ENCODE measurements around the gene GNAQ. TPM values are rescaled to one million over a fixed set of nuclear protein-coding genes. Genes with fewer than 3 reads are reported as not detected.

Gene GNAQ
- polyA plus RNA-seq, 1 of the 3 experiments (the other 2 are of a cell fraction): 20.9 TPM

DNA sequence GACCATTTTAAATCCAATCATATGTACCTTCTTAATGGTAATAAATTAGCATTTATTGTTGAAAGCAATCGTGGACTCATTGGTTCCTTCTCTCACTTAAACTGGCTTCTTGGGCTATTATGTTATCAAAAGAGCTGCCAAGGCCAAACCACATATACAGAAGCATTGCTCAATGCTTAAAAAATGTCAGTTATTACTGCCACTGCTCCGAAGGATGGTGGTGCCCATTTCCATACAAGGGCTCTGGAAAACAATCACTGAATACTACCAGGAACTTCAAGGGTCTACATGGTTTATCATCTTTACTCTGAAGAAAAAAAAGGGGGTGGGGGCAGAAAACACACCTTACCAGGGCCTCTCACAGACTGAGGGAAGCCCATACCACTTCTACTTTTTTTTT is 104.3 kb downstream of the GNAQ start:
- Histone ChIP-seq H3K27me3 (ENCODE audit: insufficient read depth) (no peaks in the 10 kb centered on the region), H3F3A (replicated peaks; ENCODE audit: insufficient read depth) (peaks cover 23% of the 10 kb centered on the region), H3K36me3 (replicated peaks in 1 of 2; ENCODE audit: control insufficient read depth in 1 of 2, insufficient read depth in 2 of 2, low read length in 1 of 2) (peaks cover 0 to 4% of the 10 kb centered on the region in 2 experiments), H3K9me2 (no peaks in the 10 kb centered on the region), H4K20me1 (ENCODE audit: insufficient read depth) (peaks cover 7% of the 10 kb centered on the region), H3K79me2 (ENCODE audit: insufficient read depth) (peaks cover 79% of the 10 kb centered on the region), H3K4me3 (ENCODE audit: low read depth in 2 of 2, low read length in 1 of 2) (no peak overlapping the region), H3K9me3 (no peaks in the 10 kb centered on the region), H3K27ac (ENCODE audit: low read depth in 2 of 2, low read length in 1 of 2) (peak overlapping the region; percentile 79 to 82), H3K4me1 (ENCODE audit: control insufficient read depth in 1 of 2, insufficient read depth in 2 of 2, low read depth in 1 of 2, low read length in 1 of 2) (peaks cover 35 to 36% of the 10 kb centered on the region in 2 experiments), H3K9ac (no peak overlapping the region; the same call in 1 of the 2 replicates), H2AFZ (ENCODE audit: low read depth) (no peak overlapping the region), H3K4me2 (peak overlapping the region; percentile 56)
- ChIA-PET POLR2A (no interaction called here), CTCF (interaction anchor here (1.4 kb wide), 1 partner anchor 30 kb away, joined by 3 read pairs; no protein-coding TSS in a partner anchor)
- no peak for DNase-seq
- WGBS (ENCODE audit: low lambda C conversion rate): 17% methylated on average over 2 of the region's 2 CpGs
- no peak for TF ChIP-seq FOXM1 (IDR thresholded peaks at IDR 0.05; ENCODE audit: low read depth)
- TF ChIP-seq, protein P1, sequence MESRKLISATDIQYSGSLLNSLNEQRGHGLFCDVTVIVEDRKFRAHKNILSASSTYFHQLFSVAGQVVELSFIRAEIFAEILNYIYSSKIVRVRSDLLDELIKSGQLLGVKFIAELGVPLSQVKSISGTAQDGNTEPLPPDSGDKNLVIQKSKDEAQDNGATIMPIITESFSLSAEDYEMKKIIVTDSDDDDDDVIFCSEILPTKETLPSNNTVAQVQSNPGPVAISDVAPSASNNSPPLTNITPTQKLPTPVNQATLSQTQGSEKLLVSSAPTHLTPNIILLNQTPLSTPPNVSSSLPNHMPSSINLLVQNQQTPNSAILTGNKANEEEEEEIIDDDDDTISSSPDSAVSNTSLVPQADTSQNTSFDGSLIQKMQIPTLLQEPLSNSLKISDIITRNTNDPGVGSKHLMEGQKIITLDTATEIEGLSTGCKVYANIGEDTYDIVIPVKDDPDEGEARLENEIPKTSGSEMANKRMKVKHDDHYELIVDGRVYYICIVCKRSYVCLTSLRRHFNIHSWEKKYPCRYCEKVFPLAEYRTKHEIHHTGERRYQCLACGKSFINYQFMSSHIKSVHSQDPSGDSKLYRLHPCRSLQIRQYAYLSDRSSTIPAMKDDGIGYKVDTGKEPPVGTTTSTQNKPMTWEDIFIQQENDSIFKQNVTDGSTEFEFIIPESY (IDR thresholded peaks at IDR 0.05; ENCODE audit: borderline replicate concordance, low read depth): no peak
- TF ChIP-seq ELF1 (IDR thresholded peaks at IDR 0.05): no peak
- TF ChIP-seq, protein P2, sequence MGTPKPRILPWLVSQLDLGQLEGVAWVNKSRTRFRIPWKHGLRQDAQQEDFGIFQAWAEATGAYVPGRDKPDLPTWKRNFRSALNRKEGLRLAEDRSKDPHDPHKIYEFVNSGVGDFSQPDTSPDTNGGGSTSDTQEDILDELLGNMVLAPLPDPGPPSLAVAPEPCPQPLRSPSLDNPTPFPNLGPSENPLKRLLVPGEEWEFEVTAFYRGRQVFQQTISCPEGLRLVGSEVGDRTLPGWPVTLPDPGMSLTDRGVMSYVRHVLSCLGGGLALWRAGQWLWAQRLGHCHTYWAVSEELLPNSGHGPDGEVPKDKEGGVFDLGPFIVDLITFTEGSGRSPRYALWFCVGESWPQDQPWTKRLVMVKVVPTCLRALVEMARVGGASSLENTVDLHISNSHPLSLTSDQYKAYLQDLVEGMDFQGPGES (IDR thresholded peaks at IDR 0.05; ENCODE audit: low read depth, low read length): no peak
- no peak for TF ChIP-seq GATA2 (CRISPR knock-in tag; IDR thresholded peaks at IDR 0.05)
- no peak for TF ChIP-seq MXI1 (IDR thresholded peaks at IDR 0.05; ENCODE audit: low read depth, low read length)
- TF ChIP-seq, protein P3, sequence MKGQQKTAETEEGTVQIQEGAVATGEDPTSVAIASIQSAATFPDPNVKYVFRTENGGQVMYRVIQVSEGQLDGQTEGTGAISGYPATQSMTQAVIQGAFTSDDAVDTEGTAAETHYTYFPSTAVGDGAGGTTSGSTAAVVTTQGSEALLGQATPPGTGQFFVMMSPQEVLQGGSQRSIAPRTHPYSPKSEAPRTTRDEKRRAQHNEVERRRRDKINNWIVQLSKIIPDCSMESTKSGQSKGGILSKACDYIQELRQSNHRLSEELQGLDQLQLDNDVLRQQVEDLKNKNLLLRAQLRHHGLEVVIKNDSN (IDR thresholded peaks at IDR 0.05; ENCODE audit: borderline replicate concordance, low read depth): no peak
- TF ChIP-seq, protein P4, sequence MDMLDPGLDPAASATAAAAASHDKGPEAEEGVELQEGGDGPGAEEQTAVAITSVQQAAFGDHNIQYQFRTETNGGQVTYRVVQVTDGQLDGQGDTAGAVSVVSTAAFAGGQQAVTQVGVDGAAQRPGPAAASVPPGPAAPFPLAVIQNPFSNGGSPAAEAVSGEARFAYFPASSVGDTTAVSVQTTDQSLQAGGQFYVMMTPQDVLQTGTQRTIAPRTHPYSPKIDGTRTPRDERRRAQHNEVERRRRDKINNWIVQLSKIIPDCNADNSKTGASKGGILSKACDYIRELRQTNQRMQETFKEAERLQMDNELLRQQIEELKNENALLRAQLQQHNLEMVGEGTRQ (IDR thresholded peaks at IDR 0.05; ENCODE audit: borderline replicate concordance, low read depth, low read length): no peak
- 0 out of 2 replicates have a peak, but pooled peaks have one; percentile 46 for TF ChIP-seq POLR2AphosphoS5 (IDR thresholded peaks at IDR 0.05; ENCODE audit: low read depth, low read length)
- TF ChIP-seq FOSL2 (IDR thresholded peaks at IDR 0.05; ENCODE audit: borderline replicate concordance, low read depth): peak; percentile 41; the same call in 1 of the 2 replicates
- peak in 1 of 2 experiments; percentile 68; a peak in 1 of 4 replicates for TF ChIP-seq EP300 (IDR thresholded peaks at IDR 0.05; ENCODE audit: borderline replicate concordance in 1 of 2, low read depth in 1 of 2, low read length in 1 of 2)
- no peak for TF ChIP-seq GABPA (IDR thresholded peaks at IDR 0.05; ENCODE audit: low read depth)
- TF ChIP-seq MEF2A (IDR thresholded peaks at IDR 0.05; ENCODE audit: borderline replicate concordance, low read depth): no peak
- no peak for TF ChIP-seq FOXJ3 (CRISPR knock-in tag; IDR thresholded peaks at IDR 0.05)
- no peak for TF ChIP-seq RFX5 (IDR thresholded peaks at IDR 0.05; ENCODE audit: low read length)
- TF ChIP-seq SIN3A (IDR thresholded peaks at IDR 0.05; ENCODE audit: borderline replicate concordance, low read depth, low read length): 0 out of 2 replicates have a peak, but pooled peaks have one; percentile 37
- TF ChIP-seq SMC3 (IDR thresholded peaks at IDR 0.05; ENCODE audit: low read depth, low read length): no peak
- TF ChIP-seq, protein P5, sequence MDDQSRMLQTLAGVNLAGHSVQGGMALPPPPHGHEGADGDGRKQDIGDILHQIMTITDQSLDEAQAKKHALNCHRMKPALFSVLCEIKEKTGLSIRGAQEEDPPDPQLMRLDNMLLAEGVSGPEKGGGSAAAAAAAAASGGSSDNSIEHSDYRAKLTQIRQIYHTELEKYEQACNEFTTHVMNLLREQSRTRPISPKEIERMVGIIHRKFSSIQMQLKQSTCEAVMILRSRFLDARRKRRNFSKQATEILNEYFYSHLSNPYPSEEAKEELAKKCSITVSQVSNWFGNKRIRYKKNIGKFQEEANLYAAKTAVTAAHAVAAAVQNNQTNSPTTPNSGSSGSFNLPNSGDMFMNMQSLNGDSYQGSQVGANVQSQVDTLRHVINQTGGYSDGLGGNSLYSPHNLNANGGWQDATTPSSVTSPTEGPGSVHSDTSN (IDR thresholded peaks at IDR 0.05): peak; percentile 60
- TF ChIP-seq TCF12 (IDR thresholded peaks at IDR 0.05): peak; percentile 75
- TF ChIP-seq, protein P6, sequence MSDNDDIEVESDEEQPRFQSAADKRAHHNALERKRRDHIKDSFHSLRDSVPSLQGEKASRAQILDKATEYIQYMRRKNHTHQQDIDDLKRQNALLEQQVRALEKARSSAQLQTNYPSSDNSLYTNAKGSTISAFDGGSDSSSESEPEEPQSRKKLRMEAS (IDR thresholded peaks at IDR 0.05; ENCODE audit: low read depth): no peak
- TF ChIP-seq, protein P7, sequence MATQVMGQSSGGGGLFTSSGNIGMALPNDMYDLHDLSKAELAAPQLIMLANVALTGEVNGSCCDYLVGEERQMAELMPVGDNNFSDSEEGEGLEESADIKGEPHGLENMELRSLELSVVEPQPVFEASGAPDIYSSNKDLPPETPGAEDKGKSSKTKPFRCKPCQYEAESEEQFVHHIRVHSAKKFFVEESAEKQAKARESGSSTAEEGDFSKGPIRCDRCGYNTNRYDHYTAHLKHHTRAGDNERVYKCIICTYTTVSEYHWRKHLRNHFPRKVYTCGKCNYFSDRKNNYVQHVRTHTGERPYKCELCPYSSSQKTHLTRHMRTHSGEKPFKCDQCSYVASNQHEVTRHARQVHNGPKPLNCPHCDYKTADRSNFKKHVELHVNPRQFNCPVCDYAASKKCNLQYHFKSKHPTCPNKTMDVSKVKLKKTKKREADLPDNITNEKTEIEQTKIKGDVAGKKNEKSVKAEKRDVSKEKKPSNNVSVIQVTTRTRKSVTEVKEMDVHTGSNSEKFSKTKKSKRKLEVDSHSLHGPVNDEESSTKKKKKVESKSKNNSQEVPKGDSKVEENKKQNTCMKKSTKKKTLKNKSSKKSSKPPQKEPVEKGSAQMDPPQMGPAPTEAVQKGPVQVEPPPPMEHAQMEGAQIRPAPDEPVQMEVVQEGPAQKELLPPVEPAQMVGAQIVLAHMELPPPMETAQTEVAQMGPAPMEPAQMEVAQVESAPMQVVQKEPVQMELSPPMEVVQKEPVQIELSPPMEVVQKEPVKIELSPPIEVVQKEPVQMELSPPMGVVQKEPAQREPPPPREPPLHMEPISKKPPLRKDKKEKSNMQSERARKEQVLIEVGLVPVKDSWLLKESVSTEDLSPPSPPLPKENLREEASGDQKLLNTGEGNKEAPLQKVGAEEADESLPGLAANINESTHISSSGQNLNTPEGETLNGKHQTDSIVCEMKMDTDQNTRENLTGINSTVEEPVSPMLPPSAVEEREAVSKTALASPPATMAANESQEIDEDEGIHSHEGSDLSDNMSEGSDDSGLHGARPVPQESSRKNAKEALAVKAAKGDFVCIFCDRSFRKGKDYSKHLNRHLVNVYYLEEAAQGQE (IDR thresholded peaks at IDR 0.05; ENCODE audit: low read depth, low read length): no peak
- no peak for TF ChIP-seq TAF1 (IDR thresholded peaks at IDR 0.05; ENCODE audit: borderline replicate concordance, low read depth, low read length)
- no peak for TF ChIP-seq RCOR1 (IDR thresholded peaks at IDR 0.05; ENCODE audit: low read length)

Data from SK-N-SH (cell line).